RPMI8226 (cell line): ENCODE measurements around the gene CCDC69.

Experiments
- DNase-seq: peaks from one replicate; pipeline ENCODE4 v3.0.0-alpha.2; 2015

CCDC69 gene

GRCh38 chr5:151157426-151158286 lies 66.2 kb downstream of the CCDC69 start, which contains the start of gene ANXA6:
Gene ANXA6 (minus strand): TSS chr5:151157779. CDS start chr5:151147901, 9,878 bp downstream.
- peak; percentile 38 for DNase-seq

GRCh38 chr5:151156507-151157420 lies 67.1 kb downstream of the CCDC69 start:
- DNase-seq, result no peak

GRCh38 chr5:151155775-151156506 lies 68.0 kb downstream of the CCDC69 start:
- no peak for DNase-seq

GRCh38 chr5:151154931-151155774 lies 68.7 kb downstream of the CCDC69 start:
- DNase-seq, result no peak

- no peak for DNase-seq
These were observed 70.1 kb downstream of the CCDC69 start for GRCh38 chr5:151153766-151154272.

GRCh38 chr5:151153300-151153699 lies 70.6 kb downstream of the CCDC69 start:
- DNase-seq, result no peak

GRCh38 chr5:151151793-151152192 lies 72.1 kb downstream of the CCDC69 start:
- DNase-seq, result no peak

- no peak for DNase-seq
These were observed 72.6 kb downstream of the CCDC69 start for GRCh38 chr5:151151263-151151660.

GRCh38 chr5:151150471-151151262 lies 73.2 kb downstream of the CCDC69 start:
- DNase-seq, result peak; percentile 60

- DNase-seq, result no peak
These were observed 75.3 kb downstream of the CCDC69 start for GRCh38 chr5:151148583-151148982.

GRCh38 chr5:151147033-151147432 lies 76.9 kb downstream of the CCDC69 start:
- DNase-seq, result no peak

GRCh38 chr5:151146061-151146460 lies 77.8 kb downstream of the CCDC69 start:
- no peak for DNase-seq

- DNase-seq, result no peak
These were observed 79.0 kb downstream of the CCDC69 start for GRCh38 chr5:151144922-151145321.

- DNase-seq, result no peak
These were observed 79.6 kb downstream of the CCDC69 start for GRCh38 chr5:151144275-151144674.

- DNase-seq, result no peak
These were observed 80.2 kb downstream of the CCDC69 start for GRCh38 chr5:151143645-151144044.

- DNase-seq, result no peak
These were observed 81.0 kb downstream of the CCDC69 start for GRCh38 chr5:151142933-151143332.

- DNase-seq, result peak; percentile 55
These were observed 82.4 kb downstream of the CCDC69 start for GRCh38 chr5:151141535-151141934.

GRCh38 chr5:151140686-151141459 lies 83.0 kb downstream of the CCDC69 start:
- DNase-seq, result no peak

GRCh38 chr5:151139646-151140045 lies 84.2 kb downstream of the CCDC69 start:
- DNase-seq, result no peak

- DNase-seq, result no peak
These were observed 84.9 kb downstream of the CCDC69 start for GRCh38 chr5:151139015-151139414.
